ENCODE measurements around the gene CFH. TPM values are rescaled to one million over a fixed set of nuclear protein-coding genes. Genes with fewer than 3 reads are reported as not detected.

The CFH gene
- total RNA-seq, 1 experiment from 2014 or later = 0.57 TPM

DNA sequence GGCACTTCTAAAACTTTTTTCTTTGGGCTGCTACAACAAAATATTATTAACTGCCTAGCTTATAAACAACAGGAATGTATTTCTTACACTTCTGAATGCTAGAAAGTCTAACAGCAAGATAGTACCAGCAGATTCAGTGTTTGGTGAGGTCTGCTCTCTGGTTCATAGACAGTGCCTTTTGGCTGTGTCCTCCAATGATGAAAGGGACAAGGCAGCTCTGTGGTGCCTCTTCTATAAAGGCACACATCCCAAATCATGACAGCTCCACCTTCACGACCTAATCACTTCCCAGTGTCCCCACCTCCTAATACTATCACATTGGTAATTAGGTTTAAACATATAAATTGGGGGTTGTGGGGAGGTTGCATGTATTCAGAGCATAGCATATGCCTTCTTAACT is 9.5 kb downstream of the CFH start:
- peak; percentile 46 for ATAC-seq
- Histone ChIP-seq H2AFZ (ENCODE audit: low read depth, low read length, poor library complexity, severe bottlenecking) (peak overlapping the region; percentile 27), H3K27ac (ENCODE audit: low read depth, low read length) (no peak overlapping the region), H3K4me2 (ENCODE audit: low read length) (no peak overlapping the region), H3K36me3 (ENCODE audit: control insufficient read depth in 1 of 2, insufficient read depth in 2 of 2, low read length in 2 of 2) (no peaks in the 10 kb centered on the region), H3K4me3 (replicated peaks in 1 of 2; ENCODE audit: low read depth in 1 of 2, low read length in 2 of 2) (no peak overlapping the region), H3K9me2 (ENCODE audit: insufficient read depth) (no peaks in the 10 kb centered on the region), H4K20me1 (ENCODE audit: insufficient read depth) (no peaks in the 10 kb centered on the region), H3K9ac (ENCODE audit: low read length) (no peak overlapping the region), H3K79me2 (ENCODE audit: insufficient read depth, low read length) (no peaks in the 10 kb centered on the region), H3K9me3 (ENCODE audit: control insufficient read depth in 1 of 2, insufficient read depth in 1 of 2, low read depth in 1 of 2, low read length in 2 of 2) (no peaks in the 10 kb centered on the region), H3K4me1 (ENCODE audit: control insufficient read depth in 1 of 2, insufficient read depth in 2 of 2, low read length in 2 of 2) (no peaks in the 10 kb centered on the region), H3K27me3 (ENCODE audit: insufficient read depth, low read length) (no peaks in the 10 kb centered on the region)
- DNase-seq (ENCODE audit: low read depth, low spot score) = no peak
- RAD21 ChIA-PET (ENCODE audit: low non-redundant PET in 1 of 2, low total read pairs in 2 of 2, uncharacterized antibody in 2 of 2, unreplicated experiment in 2 of 2) = interaction anchor here in 1 of 2 experiments (1.0 to 1.5 kb wide), 3 partner anchors 306 to 513 kb away, joined by 3 to 4 read pairs (median 3); no protein-coding TSS in a partner anchor
- POLR2A ChIA-PET = no interaction called here
- TF ChIP-seq FOSL1 (IDR thresholded peaks at IDR 0.05; ENCODE audit: low read depth) (no peak), ELF1 (IDR thresholded peaks at IDR 0.05; ENCODE audit: borderline replicate concordance, low read depth) (no peak), POLR2A (IDR thresholded peaks at IDR 0.05; ENCODE audit: borderline replicate concordance, extremely low read depth, insufficient read depth, insufficient read length) (no peak)
- TF ChIP-seq, protein P1, sequence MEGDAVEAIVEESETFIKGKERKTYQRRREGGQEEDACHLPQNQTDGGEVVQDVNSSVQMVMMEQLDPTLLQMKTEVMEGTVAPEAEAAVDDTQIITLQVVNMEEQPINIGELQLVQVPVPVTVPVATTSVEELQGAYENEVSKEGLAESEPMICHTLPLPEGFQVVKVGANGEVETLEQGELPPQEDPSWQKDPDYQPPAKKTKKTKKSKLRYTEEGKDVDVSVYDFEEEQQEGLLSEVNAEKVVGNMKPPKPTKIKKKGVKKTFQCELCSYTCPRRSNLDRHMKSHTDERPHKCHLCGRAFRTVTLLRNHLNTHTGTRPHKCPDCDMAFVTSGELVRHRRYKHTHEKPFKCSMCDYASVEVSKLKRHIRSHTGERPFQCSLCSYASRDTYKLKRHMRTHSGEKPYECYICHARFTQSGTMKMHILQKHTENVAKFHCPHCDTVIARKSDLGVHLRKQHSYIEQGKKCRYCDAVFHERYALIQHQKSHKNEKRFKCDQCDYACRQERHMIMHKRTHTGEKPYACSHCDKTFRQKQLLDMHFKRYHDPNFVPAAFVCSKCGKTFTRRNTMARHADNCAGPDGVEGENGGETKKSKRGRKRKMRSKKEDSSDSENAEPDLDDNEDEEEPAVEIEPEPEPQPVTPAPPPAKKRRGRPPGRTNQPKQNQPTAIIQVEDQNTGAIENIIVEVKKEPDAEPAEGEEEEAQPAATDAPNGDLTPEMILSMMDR (IDR thresholded peaks at IDR 0.05 in 2 of 3, conservative IDR thresholded peaks at IDR 0.05 in 1 of 3; ENCODE audit: borderline replicate concordance in 1 of 3, insufficient read depth in 1 of 3, low read depth in 2 of 3, low read length in 2 of 3) = no peak
- CTCF ChIA-PET = interaction anchor here (0.8 to 2.4 kb wide), 8 partner anchors 21 to 519 kb away, joined by 3 to 37 read pairs (median 7); no protein-coding TSS in a partner anchor
- intact Hi-C loops (cut with micrococcal nuclease) = loop anchor here (1.0 kb wide), 3 partner anchors 306 to 513 kb away; no protein-coding TSS in a partner anchor
- BruUV-seq (replicated peaks) = no TSS peak

DNA sequence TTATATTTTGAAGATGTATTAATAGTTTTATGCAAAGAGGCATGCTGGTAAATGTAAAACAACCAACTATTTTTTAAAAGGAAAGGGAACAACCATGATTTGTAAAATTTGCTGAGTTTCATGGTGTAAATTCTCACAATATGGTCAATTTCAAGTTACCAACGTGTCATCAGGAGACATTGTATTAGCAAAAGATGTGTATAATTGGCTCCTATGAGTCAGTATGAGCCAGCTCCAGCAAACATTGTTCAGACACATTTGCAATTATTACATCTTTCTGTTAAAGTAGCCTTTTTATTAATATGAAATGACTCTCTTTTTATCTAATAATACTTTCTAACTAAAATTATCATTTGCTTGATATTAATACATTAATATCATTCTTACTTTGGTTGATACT is 15.3 kb downstream of the CFH start:
- CTCF ChIA-PET = no interaction called here

More for the DNA sequence above, 15.3 kb downstream of the CFH start:
- Histone ChIP-seq H2AFZ (ENCODE audit: low read depth, low read length, poor library complexity, severe bottlenecking) (no peak overlapping the region), H3K79me2 (ENCODE audit: insufficient read depth, low read length) (no peaks in the 10 kb centered on the region), H3K27ac (ENCODE audit: low read depth, low read length) (no peak overlapping the region), H3K9me3 (ENCODE audit: control insufficient read depth in 1 of 2, insufficient read depth in 1 of 2, low read depth in 1 of 2, low read length in 2 of 2) (no peaks in the 10 kb centered on the region), H3K36me3 (ENCODE audit: control insufficient read depth in 1 of 2, insufficient read depth in 2 of 2, low read length in 2 of 2) (no peaks in the 10 kb centered on the region), H3K9me2 (ENCODE audit: insufficient read depth) (no peaks in the 10 kb centered on the region), H4K20me1 (ENCODE audit: insufficient read depth) (no peaks in the 10 kb centered on the region), H3K9ac (ENCODE audit: low read length) (no peak overlapping the region), H3K4me3 (replicated peaks in 1 of 2; ENCODE audit: low read depth in 1 of 2, low read length in 2 of 2) (no peak overlapping the region), H3K4me2 (ENCODE audit: low read length) (no peak overlapping the region), H3K27me3 (ENCODE audit: insufficient read depth, low read length) (no peaks in the 10 kb centered on the region), H3K4me1 (ENCODE audit: control insufficient read depth in 1 of 2, insufficient read depth in 2 of 2, low read length in 2 of 2) (no peaks in the 10 kb centered on the region)
- no peak for ATAC-seq
- no TSS peak for BruUV-seq (replicated peaks)
- no peak for TF ChIP-seq SRF (IDR thresholded peaks at IDR 0.05; ENCODE audit: low read depth)
- no peak for TF ChIP-seq TCF7L2 (IDR thresholded peaks at IDR 0.05; ENCODE audit: borderline replicate concordance, extremely low read depth, insufficient read depth, insufficient read length)
- no peak for TF ChIP-seq RAD21 (IDR thresholded peaks at IDR 0.05; ENCODE audit: low read depth)
- TF ChIP-seq, protein P2, sequence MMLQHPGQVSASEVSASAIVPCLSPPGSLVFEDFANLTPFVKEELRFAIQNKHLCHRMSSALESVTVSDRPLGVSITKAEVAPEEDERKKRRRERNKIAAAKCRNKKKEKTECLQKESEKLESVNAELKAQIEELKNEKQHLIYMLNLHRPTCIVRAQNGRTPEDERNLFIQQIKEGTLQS (IDR thresholded peaks at IDR 0.05) = no peak
- no peak for TF ChIP-seq ZNF274 (IDR thresholded peaks at IDR 0.05; ENCODE audit: low read depth, low read length)
- no peak for TF ChIP-seq POLR2A (IDR thresholded peaks at IDR 0.05; ENCODE audit: borderline replicate concordance, extremely low read depth, insufficient read depth, insufficient read length)
- TF ChIP-seq SIN3A (IDR thresholded peaks at IDR 0.05; ENCODE audit: low read depth) = no peak
- no peak for TF ChIP-seq POLR2AphosphoS5 (IDR thresholded peaks at IDR 0.05; ENCODE audit: low read depth, low read length)
- TF ChIP-seq, protein P3, sequence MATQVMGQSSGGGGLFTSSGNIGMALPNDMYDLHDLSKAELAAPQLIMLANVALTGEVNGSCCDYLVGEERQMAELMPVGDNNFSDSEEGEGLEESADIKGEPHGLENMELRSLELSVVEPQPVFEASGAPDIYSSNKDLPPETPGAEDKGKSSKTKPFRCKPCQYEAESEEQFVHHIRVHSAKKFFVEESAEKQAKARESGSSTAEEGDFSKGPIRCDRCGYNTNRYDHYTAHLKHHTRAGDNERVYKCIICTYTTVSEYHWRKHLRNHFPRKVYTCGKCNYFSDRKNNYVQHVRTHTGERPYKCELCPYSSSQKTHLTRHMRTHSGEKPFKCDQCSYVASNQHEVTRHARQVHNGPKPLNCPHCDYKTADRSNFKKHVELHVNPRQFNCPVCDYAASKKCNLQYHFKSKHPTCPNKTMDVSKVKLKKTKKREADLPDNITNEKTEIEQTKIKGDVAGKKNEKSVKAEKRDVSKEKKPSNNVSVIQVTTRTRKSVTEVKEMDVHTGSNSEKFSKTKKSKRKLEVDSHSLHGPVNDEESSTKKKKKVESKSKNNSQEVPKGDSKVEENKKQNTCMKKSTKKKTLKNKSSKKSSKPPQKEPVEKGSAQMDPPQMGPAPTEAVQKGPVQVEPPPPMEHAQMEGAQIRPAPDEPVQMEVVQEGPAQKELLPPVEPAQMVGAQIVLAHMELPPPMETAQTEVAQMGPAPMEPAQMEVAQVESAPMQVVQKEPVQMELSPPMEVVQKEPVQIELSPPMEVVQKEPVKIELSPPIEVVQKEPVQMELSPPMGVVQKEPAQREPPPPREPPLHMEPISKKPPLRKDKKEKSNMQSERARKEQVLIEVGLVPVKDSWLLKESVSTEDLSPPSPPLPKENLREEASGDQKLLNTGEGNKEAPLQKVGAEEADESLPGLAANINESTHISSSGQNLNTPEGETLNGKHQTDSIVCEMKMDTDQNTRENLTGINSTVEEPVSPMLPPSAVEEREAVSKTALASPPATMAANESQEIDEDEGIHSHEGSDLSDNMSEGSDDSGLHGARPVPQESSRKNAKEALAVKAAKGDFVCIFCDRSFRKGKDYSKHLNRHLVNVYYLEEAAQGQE (IDR thresholded peaks at IDR 0.05; ENCODE audit: low read depth) = no peak
- intact Hi-C loops (cut with micrococcal nuclease) = no loop called here
- ChIA-PET RAD21 (ENCODE audit: low non-redundant PET in 1 of 2, low total read pairs in 2 of 2, uncharacterized antibody in 2 of 2, unreplicated experiment in 2 of 2) (no interaction called here), POLR2A (no interaction called here)
- DNase-seq (ENCODE audit: low read depth, low spot score) = no peak
